HCT116 (cell line): Measurements from ENCODE around the gene LRP2. TPM values are rescaled to one million over a fixed set of nuclear protein-coding genes. Genes with fewer than 3 reads are reported as not detected.

Experiments used
- ATAC-seq: fragments of 200-7000 bp; cut with Tn5 transposase; 2 replicates; pipeline ENCODE4 v1.9.1; 2020; ENCODE audit warnings: mild to moderate bottlenecking, moderate library complexity
- BruUV-seq: library from RNA; stranded (reverse); fragments of 400-500 nt; replicated peaks from 2 replicates; lab custom pipeline; 2021; lab: Mats Ljungman, UMichigan
- CTCF ChIA-PET: fragments of 300-600 bp; sonication (Branson Sonifier 250); formaldehyde crosslinking; loops from one replicate; lab custom pipeline; 2021; ENCODE audit warnings: antibody characterized with exemption; lab: Charles Lee
- POLR2A ChIA-PET: fragments of 300-600, 350-600 bp; sonication (Branson Sonifier 250); formaldehyde crosslinking; loops from one replicate; lab custom pipeline; 2021; ENCODE audit warnings: antibody characterized with exemption; lab: Charles Lee
- RAD21 ChIA-PET, 2 experiments: fragments of 300-600 bp; sonication (Branson Sonifier 250); formaldehyde crosslinking; loops; one replicate each; lab custom pipeline; 2023; ENCODE audit warnings: low total read pairs in 2 of 2; ENCODE audit not compliant: uncharacterized antibody in 2 of 2, unreplicated experiment in 2 of 2, low non-redundant PET in 1 of 2; lab: Charles Lee
- DNase-seq: peaks from one replicate; pipeline ENCODE4 v3.0.0-alpha.2; 2010; ENCODE audit warnings: low read depth, low spot score
- H2AFZ ChIP-seq: fragments of 200-600 bp; shearing (Covaris generic), sonication (generic); 2 replicates; pipeline ENCODE4 v1.6.1; 2017; ENCODE audit warnings: low read depth, mixed run types, mixed read lengths, antibody characterized with exemption, low read length; ENCODE audit not compliant: poor library complexity, severe bottlenecking
- H3K27ac ChIP-seq: 2 replicates; pipeline ENCODE4 v1.5.1; 2012; ENCODE audit warnings: low read depth, low read length
- H3K27me3 ChIP-seq: fragments of 200-600 bp; sonication (generic); 2 replicates; pipeline ENCODE4 v1.6.1; 2016; ENCODE audit warnings: mixed run types, low read length, mixed read lengths; ENCODE audit not compliant: insufficient read depth
- H3K36me3 ChIP-seq, 2 experiments: fragments of 200-500 bp in 1 of 2; fragments of 200-600 bp in 1 of 2; sonication (Bioruptor generic) in 1 of 2; sonication (generic) in 1 of 2; 2 replicates each; pipeline versions ENCODE4 v1.5.1 to v1.6.1; 2014 to 2016; ENCODE audit warnings: low read length in 2 of 2, inconsistent platforms in 1 of 2, mixed read lengths in 1 of 2, mixed run types in 1 of 2; ENCODE audit not compliant: insufficient read depth in 2 of 2, control insufficient read depth in 1 of 2
- H3K4me1 ChIP-seq, 2 experiments: fragments of 200-600 bp in 1 of 2; sonication (generic) in 1 of 2; 2 replicates each; pipeline versions ENCODE4 v1.5.1 to v1.6.1; 2012 to 2017; ENCODE audit warnings: low read length in 2 of 2, inconsistent platforms in 1 of 2, mild to moderate bottlenecking in 1 of 2, mixed read lengths in 1 of 2, mixed run types in 1 of 2, moderate library complexity in 1 of 2; ENCODE audit not compliant: insufficient read depth in 2 of 2, control insufficient read depth in 1 of 2
- H3K4me2 ChIP-seq: fragments of 200-600 bp; sonication (generic); 2 replicates; pipeline ENCODE4 v1.6.1; 2017; ENCODE audit warnings: mixed run types, low read length, mixed read lengths
- H3K4me3 ChIP-seq, 2 experiments: fragments of 200-600 bp in 1 of 2; sonication (generic) in 1 of 2; replicated peaks in 1 of 2; 2 replicates each; pipeline ENCODE4 v1.5.1; 2011 to 2016; ENCODE audit warnings: low read length in 2 of 2, control low read depth in 1 of 2, low read depth in 1 of 2, mild to moderate bottlenecking in 1 of 2, mixed read lengths in 1 of 2, mixed run types in 1 of 2
- H3K79me2 ChIP-seq: fragments of 200-600 bp; sonication (generic); 2 replicates; pipeline ENCODE4 v1.6.1; 2017; ENCODE audit warnings: mild to moderate bottlenecking, mixed run types, low read length, moderate library complexity, mixed read lengths; ENCODE audit not compliant: insufficient read depth
- H3K9ac ChIP-seq: fragments of 200-600 bp; sonication (generic); 2 replicates; pipeline ENCODE4 v1.6.1; 2016; ENCODE audit warnings: low read length, mixed read lengths
- H3K9me2 ChIP-seq: fragments of 200-600 bp; sonication (generic), shearing (Covaris generic); 2 replicates; pipeline ENCODE4 v1.6.1; 2017; ENCODE audit warnings: mixed run types, mild to moderate bottlenecking, moderate library complexity; ENCODE audit not compliant: insufficient read depth
- H3K9me3 ChIP-seq, 2 experiments: fragments of 200-500 bp in 1 of 2; fragments of 200-600 bp in 1 of 2; sonication (Bioruptor generic) in 1 of 2; sonication (generic) in 1 of 2; 2 replicates each; pipeline ENCODE4 v1.6.1; 2014 to 2017; ENCODE audit warnings: low read length in 2 of 2, mixed read lengths in 2 of 2, inconsistent platforms in 1 of 2, low read depth in 1 of 2, mild to moderate bottlenecking in 1 of 2, mixed run types in 1 of 2, moderate library complexity in 1 of 2; ENCODE audit not compliant: control insufficient read depth in 1 of 2, insufficient read depth in 1 of 2
- H4K20me1 ChIP-seq: fragments of 200-600 bp; sonication (generic), shearing (Covaris generic); 2 replicates; pipeline ENCODE4 v1.6.1; 2017; ENCODE audit warnings: mixed run types, mild to moderate bottlenecking, moderate library complexity; ENCODE audit not compliant: insufficient read depth
- ATF3 ChIP-seq: IDR thresholded peaks from 2 replicates; pipeline ENCODE4 v1.6.1; 2012
- CBX3 ChIP-seq: IDR thresholded peaks from 2 replicates; pipeline ENCODE4 v1.6.1; 2012; ENCODE audit warnings: low read depth
- CEBPB ChIP-seq: IDR thresholded peaks from 2 replicates; pipeline ENCODE4 v1.6.1; 2012; ENCODE audit warnings: low read depth
- EGR1 ChIP-seq: IDR thresholded peaks from 2 replicates; pipeline ENCODE4 v1.6.1; 2012; ENCODE audit warnings: low read depth
- EZH2 ChIP-seq: fragments of 200-600 bp; sonication (generic); IDR thresholded peaks from 2 replicates; pipeline ENCODE4 v1.6.1; 2017; ENCODE audit warnings: antibody characterized with exemption, mixed run types
- EZH2phosphoT487 ChIP-seq: fragments of 200-600 bp; IDR thresholded peaks from 2 replicates; pipeline ENCODE4 v1.6.1; 2018; ENCODE audit warnings: antibody characterized with exemption, borderline replicate concordance
- MAX ChIP-seq: IDR thresholded peaks from 2 replicates; pipeline ENCODE4 v1.6.1; 2012
- POLR2A ChIP-seq: IDR thresholded peaks from 2 replicates; pipeline ENCODE4 v1.7.0; 2011; ENCODE audit warnings: borderline replicate concordance; ENCODE audit not compliant: insufficient read depth, insufficient read length; ENCODE audit errors: extremely low read depth
- POLR2AphosphoS5 ChIP-seq: IDR thresholded peaks from 2 replicates; pipeline ENCODE4 v1.6.1; 2011; ENCODE audit warnings: mild to moderate bottlenecking, low read depth, low read length, moderate library complexity
- SP1 ChIP-seq: IDR thresholded peaks from 2 replicates; pipeline ENCODE4 v1.6.1; 2012; ENCODE audit warnings: low read depth
- SRF ChIP-seq: IDR thresholded peaks from 2 replicates; pipeline ENCODE4 v1.6.1; 2012; ENCODE audit warnings: low read depth
- TCF7L2 ChIP-seq: IDR thresholded peaks from 2 replicates; pipeline ENCODE4 v1.7.0; 2011; ENCODE audit warnings: borderline replicate concordance, inconsistent platforms; ENCODE audit not compliant: insufficient read depth, insufficient read length; ENCODE audit errors: extremely low read depth
- ZNF274 ChIP-seq: fragments of 200-500 bp; sonication (Bioruptor generic); IDR thresholded peaks from 2 replicates; pipeline ENCODE4 v1.6.1; 2014; ENCODE audit warnings: mild to moderate bottlenecking, low read depth, low read length, inconsistent platforms
- intact Hi-C: fragments of 100-400 bp; cut with micrococcal nuclease; formaldehyde crosslinking; loops from 2 replicates; pipeline ENCODE4 v1.10.0; 2022
- total RNA-seq: library from RNA; stranded (reverse); gene quantifications from one replicate; pipeline ENCODE4 v1.2.1, GENCODE V29; 2021; ENCODE audit not compliant: unreplicated experiment

LRP2 gene
- total RNA-seq, 1 experiment from 2014 or later: 0.20 TPM

- no peak overlapping the region for H3K4me2 ChIP-seq
- no peak overlapping the region for H3K4me3 ChIP-seq
- H3K9me3 ChIP-seq: no peaks in the 10 kb centered on the region
- intact Hi-C loops: no loop called here
- no peak for DNase-seq
- 0 out of 2 replicates have a peak, but pooled peaks cover 3% of the 10 kb centered on the region for H3K27me3 ChIP-seq
- H2AFZ ChIP-seq: peak overlapping the region; percentile 35
- H3K79me2 ChIP-seq: no peaks in the 10 kb centered on the region
- CTCF ChIA-PET: no interaction called here
- no peak overlapping the region for H3K9ac ChIP-seq
- no peaks in the 10 kb centered on the region for H3K36me3 ChIP-seq
- TF ChIP-seq CBX3 (no peak), ATF3 (no peak), MAX (no peak), POLR2A (no peak), EZH2 (no peak), ZNF274 (no peak), EZH2phosphoT487 (no peak), SP1 (no peak)
- no peaks in the 10 kb centered on the region for H4K20me1 ChIP-seq
- no peaks in the 10 kb centered on the region for H3K4me1 ChIP-seq
- no peak for ATAC-seq
- no TSS peak for BruUV-seq
- RAD21 ChIA-PET: no interaction called here
- H3K27ac ChIP-seq: no peak overlapping the region
- POLR2A ChIA-PET: no interaction called here
- H3K9me2 ChIP-seq: no peaks in the 10 kb centered on the region
Observed at GRCh38 chr2:169324581-169325260, 37.6 kb downstream of the LRP2 start.

GRCh38 chr2:169323841-169324240 is 38.5 kb downstream of the LRP2 start:
- CTCF ChIA-PET: no interaction called here

More at GRCh38 chr2:169323841-169324240, 38.5 kb downstream of the LRP2 start:
- H3K9ac ChIP-seq: no peak overlapping the region
- 0 out of 2 replicates have a peak, but pooled peaks cover 3% of the 10 kb centered on the region for H3K27me3 ChIP-seq
- ChIA-PET RAD21 (no interaction called here), POLR2A (no interaction called here)
- no peak overlapping the region for H3K27ac ChIP-seq
- no peaks in the 10 kb centered on the region for H3K9me3 ChIP-seq
- intact Hi-C loops: no loop called here
- DNase-seq: no peak
- H3K4me1 ChIP-seq: no peaks in the 10 kb centered on the region
- H3K4me3 ChIP-seq: no peak overlapping the region
- TF ChIP-seq TCF7L2: no peak
- no peak for TF ChIP-seq SRF
- TF ChIP-seq CEBPB: no peak
- TF ChIP-seq ZNF274: no peak
- no peak for TF ChIP-seq EGR1
- no peak for TF ChIP-seq EZH2
- TF ChIP-seq POLR2AphosphoS5: no peak
- no TSS peak for BruUV-seq
- H3K9me2 ChIP-seq: no peaks in the 10 kb centered on the region
- no peak overlapping the region for H3K4me2 ChIP-seq
- H3K36me3 ChIP-seq: no peaks in the 10 kb centered on the region
- no peaks in the 10 kb centered on the region for H3K79me2 ChIP-seq
- ATAC-seq: no peak
- H4K20me1 ChIP-seq: no peaks in the 10 kb centered on the region
- no peak overlapping the region for H2AFZ ChIP-seq
